ENCODE results near the gene ANKRD40. TPM values are rescaled to one million over a fixed set of nuclear protein-coding genes. Genes with fewer than 3 reads are reported as not detected.

The ANKRD40 gene
- total RNA-seq, 2 experiments from 2014 or later = 31.1 to 34.2 TPM

- Mint-ChIP-seq H3K27ac (no peak overlapping the region), H3K36me3 (ENCODE audit: low read depth) (no peaks in the 10 kb centered on the region), H3K27me3 (no peaks in the 10 kb centered on the region), H3K9me3 (no peaks in the 10 kb centered on the region), H3K4me3 (no peak overlapping the region), H3K4me1 (peaks cover 8% of the 10 kb centered on the region)
- ChIA-PET CTCF (interaction anchor here (0.6 to 1.5 kb wide), 3 partner anchors 37 to 377 kb away, joined by 3 to 4 read pairs (median 3); no protein-coding TSS in a partner anchor), POLR2A (no interaction called here)
- no peak for DNase-seq
Observed at GRCh38 chr17:50667259-50668024, 40.3 kb downstream of the ANKRD40 start.

- no peak for DNase-seq
- Mint-ChIP-seq H3K27ac (no peak overlapping the region), H3K9me3 (no peaks in the 10 kb centered on the region), H3K4me3 (no peak overlapping the region), H3K4me1 (peaks cover 18% of the 10 kb centered on the region), H3K36me3 (ENCODE audit: low read depth) (no peaks in the 10 kb centered on the region), H3K27me3 (no peaks in the 10 kb centered on the region)
- ChIA-PET POLR2A (no interaction called here), CTCF (interaction anchor here (0.7 to 1.3 kb wide), 3 partner anchors 12 to 41 kb away, joined by 3 read pairs; no protein-coding TSS in a partner anchor)
Observed at GRCh38 chr17:50666316-50666715, 41.4 kb downstream of the ANKRD40 start.

GRCh38 chr17:50665838-50666237 is 41.9 kb downstream of the ANKRD40 start:
- POLR2A ChIA-PET = no interaction called here
- Mint-ChIP-seq H3K27ac (no peak overlapping the region), H3K4me3 (no peak overlapping the region), H3K27me3 (no peaks in the 10 kb centered on the region), H3K4me1 (peaks cover 22% of the 10 kb centered on the region), H3K36me3 (ENCODE audit: low read depth) (no peaks in the 10 kb centered on the region), H3K9me3 (no peaks in the 10 kb centered on the region)
- CTCF ChIA-PET = interaction anchor here (0.7 to 1.1 kb wide), 2 partner anchors 12 to 29 kb away, joined by 3 read pairs; no protein-coding TSS in a partner anchor
- no peak for DNase-seq

DNA sequence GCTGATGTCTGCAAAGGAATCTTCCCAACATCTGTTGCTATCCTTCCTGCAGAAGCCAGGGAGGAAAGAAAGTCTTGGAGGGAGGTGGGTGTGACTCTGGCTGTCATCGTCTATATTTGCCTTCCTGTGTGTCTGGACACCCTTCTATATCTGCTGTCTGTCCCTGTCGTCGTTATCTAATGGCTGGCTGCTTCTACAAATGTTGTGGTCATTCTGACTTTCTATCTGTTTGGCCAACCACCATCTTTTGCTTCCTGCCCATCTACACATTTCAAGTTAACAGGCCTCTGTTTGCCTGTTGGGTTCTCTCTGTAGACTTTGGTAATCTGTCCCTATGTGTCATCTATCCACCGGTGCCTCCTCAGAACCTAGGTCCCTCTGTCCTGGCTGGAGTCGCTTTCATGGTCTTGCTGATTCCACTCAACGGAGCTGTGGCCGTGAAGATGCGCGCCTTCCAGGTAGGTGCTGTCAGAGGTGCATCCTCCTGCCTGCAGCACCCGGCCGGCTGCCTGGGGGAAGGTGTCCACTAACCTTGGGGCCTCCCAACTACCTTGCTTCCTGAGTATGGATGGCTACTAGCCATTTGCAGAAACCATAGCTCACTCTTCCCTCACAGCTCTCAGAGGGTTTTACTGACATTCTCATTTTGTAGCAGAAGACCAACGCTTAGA is 42.8 kb downstream of the ANKRD40 start:
- Mint-ChIP-seq H3K27ac (no peak overlapping the region), H3K27me3 (no peaks in the 10 kb centered on the region), H3K4me1 (peaks cover 27% of the 10 kb centered on the region), H3K4me3 (no peak overlapping the region), H3K9me3 (no peaks in the 10 kb centered on the region), H3K36me3 (ENCODE audit: low read depth) (no peaks in the 10 kb centered on the region)
- CTCF ChIA-PET = no interaction called here
- POLR2A ChIA-PET = no interaction called here
- no peak for DNase-seq

DNA sequence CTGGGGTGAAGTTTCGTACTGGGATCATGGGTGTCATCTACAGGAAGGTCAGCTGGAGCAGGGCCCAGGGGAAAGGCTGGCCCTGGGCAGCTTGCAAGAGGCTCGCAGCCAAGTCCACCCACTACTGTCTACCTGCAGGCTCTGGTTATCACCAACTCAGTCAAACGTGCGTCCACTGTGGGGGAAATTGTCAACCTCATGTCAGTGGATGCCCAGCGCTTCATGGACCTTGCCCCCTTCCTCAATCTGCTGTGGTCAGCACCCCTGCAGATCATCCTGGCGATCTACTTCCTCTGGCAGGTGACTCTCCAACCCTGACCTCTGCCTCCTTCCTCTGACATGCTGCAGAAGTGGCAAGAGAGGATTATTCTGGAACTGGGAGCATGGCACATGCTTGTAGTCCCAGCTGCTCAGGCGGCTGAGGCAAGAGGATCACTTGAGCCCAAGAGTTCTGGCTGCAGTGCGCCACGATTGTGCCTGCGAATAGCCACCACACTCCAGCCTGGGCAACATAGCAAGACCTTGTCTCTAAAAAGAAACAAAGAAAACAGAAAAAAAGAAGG is 43.8 kb downstream of the ANKRD40 start:
- POLR2A ChIA-PET = no interaction called here
- CTCF ChIA-PET = no interaction called here
- H3K27me3 Mint-ChIP-seq = no peaks in the 10 kb centered on the region
- no peak overlapping the region for H3K4me3 Mint-ChIP-seq
- no peak for DNase-seq
- peaks cover 27% of the 10 kb centered on the region for H3K4me1 Mint-ChIP-seq
- no peaks in the 10 kb centered on the region for H3K36me3 Mint-ChIP-seq (ENCODE audit: low read depth)
- no peaks in the 10 kb centered on the region for H3K9me3 Mint-ChIP-seq
- no peak overlapping the region for H3K27ac Mint-ChIP-seq

- H3K4me3 Mint-ChIP-seq = no peak overlapping the region
- H3K27ac Mint-ChIP-seq = no peak overlapping the region
Observed at GRCh38 chr17:50662632-50663225, 45.0 kb downstream of the ANKRD40 start.

GRCh38 chr17:50661795-50662391 is 45.8 kb downstream of the ANKRD40 start:
- Mint-ChIP-seq H3K36me3 (ENCODE audit: low read depth) (no peaks in the 10 kb centered on the region), H3K4me1 (peaks cover 24% of the 10 kb centered on the region), H3K4me3 (no peak overlapping the region), H3K9me3 (no peaks in the 10 kb centered on the region), H3K27me3 (no peaks in the 10 kb centered on the region), H3K27ac (peak overlapping the region; percentile 88)
- ChIA-PET CTCF (interaction anchor here (0.7 to 2.1 kb wide), 6 partner anchors 9 to 265 kb away, joined by 3 to 6 read pairs (median 4); partner anchors contain the start of gene LRRC59), POLR2A (no interaction called here)
- DNase-seq = peak; percentile 47

More at GRCh38 chr17:50662632-50663225, 45.0 kb downstream of the ANKRD40 start:
- H3K36me3 Mint-ChIP-seq (ENCODE audit: low read depth) = no peaks in the 10 kb centered on the region
- DNase-seq = no peak
- POLR2A ChIA-PET = no interaction called here
- peaks cover 24% of the 10 kb centered on the region for H3K4me1 Mint-ChIP-seq
- no peaks in the 10 kb centered on the region for H3K9me3 Mint-ChIP-seq
- no peaks in the 10 kb centered on the region for H3K27me3 Mint-ChIP-seq
- CTCF ChIA-PET = interaction anchor here (0.7 to 0.8 kb wide), 2 partner anchors 12 to 92 kb away, joined by 3 read pairs; no protein-coding TSS in a partner anchor

- no peaks in the 10 kb centered on the region for H3K27me3 Mint-ChIP-seq
- DNase-seq = no peak
- H3K27ac Mint-ChIP-seq = peak overlapping the region; percentile 88
- no peaks in the 10 kb centered on the region for H3K36me3 Mint-ChIP-seq (ENCODE audit: low read depth)
- CTCF ChIA-PET = interaction anchor here (0.9 to 2.1 kb wide), 6 partner anchors 9 to 264 kb away, joined by 3 to 6 read pairs (median 4); partner anchors contain the start of gene LRRC59
- no peak overlapping the region for H3K4me3 Mint-ChIP-seq
- no peaks in the 10 kb centered on the region for H3K9me3 Mint-ChIP-seq
- peaks cover 24% of the 10 kb centered on the region for H3K4me1 Mint-ChIP-seq
- POLR2A ChIA-PET = no interaction called here
Observed at GRCh38 chr17:50661348-50661747, 46.4 kb downstream of the ANKRD40 start.

DNA sequence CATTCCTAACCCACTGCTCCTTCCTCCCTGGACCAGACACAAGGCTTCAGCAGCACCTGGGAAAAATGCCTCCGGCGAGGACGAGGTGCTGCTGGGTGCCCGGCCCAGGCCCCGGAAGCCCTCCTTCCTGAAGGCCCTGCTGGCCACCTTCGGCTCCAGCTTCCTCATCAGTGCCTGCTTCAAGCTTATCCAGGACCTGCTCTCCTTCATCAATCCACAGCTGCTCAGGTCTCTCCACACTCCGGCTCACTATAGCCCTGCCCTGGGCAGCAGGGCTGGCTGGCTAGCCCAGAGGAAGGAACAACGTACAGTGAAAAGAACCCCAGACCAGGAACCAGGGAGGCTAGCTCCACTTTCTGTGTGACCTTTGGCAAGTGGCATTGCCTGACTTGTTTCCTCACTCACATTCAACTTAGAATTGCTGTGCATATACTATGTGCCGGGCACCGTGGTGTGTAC is 46.8 kb downstream of the ANKRD40 start:
- POLR2A ChIA-PET = no interaction called here
- DNase-seq = no peak
- no peaks in the 10 kb centered on the region for H3K27me3 Mint-ChIP-seq
- peak overlapping the region; percentile 71 for H3K27ac Mint-ChIP-seq
- H3K4me3 Mint-ChIP-seq = no peak overlapping the region
- peaks cover 24% of the 10 kb centered on the region for H3K4me1 Mint-ChIP-seq
- H3K9me3 Mint-ChIP-seq = no peaks in the 10 kb centered on the region
- CTCF ChIA-PET = interaction anchor here (0.6 to 2.1 kb wide), 9 partner anchors 10 to 264 kb away, joined by 3 to 6 read pairs (median 4); partner anchors contain the start of gene LRRC59
- H3K36me3 Mint-ChIP-seq (ENCODE audit: low read depth) = no peaks in the 10 kb centered on the region

DNA sequence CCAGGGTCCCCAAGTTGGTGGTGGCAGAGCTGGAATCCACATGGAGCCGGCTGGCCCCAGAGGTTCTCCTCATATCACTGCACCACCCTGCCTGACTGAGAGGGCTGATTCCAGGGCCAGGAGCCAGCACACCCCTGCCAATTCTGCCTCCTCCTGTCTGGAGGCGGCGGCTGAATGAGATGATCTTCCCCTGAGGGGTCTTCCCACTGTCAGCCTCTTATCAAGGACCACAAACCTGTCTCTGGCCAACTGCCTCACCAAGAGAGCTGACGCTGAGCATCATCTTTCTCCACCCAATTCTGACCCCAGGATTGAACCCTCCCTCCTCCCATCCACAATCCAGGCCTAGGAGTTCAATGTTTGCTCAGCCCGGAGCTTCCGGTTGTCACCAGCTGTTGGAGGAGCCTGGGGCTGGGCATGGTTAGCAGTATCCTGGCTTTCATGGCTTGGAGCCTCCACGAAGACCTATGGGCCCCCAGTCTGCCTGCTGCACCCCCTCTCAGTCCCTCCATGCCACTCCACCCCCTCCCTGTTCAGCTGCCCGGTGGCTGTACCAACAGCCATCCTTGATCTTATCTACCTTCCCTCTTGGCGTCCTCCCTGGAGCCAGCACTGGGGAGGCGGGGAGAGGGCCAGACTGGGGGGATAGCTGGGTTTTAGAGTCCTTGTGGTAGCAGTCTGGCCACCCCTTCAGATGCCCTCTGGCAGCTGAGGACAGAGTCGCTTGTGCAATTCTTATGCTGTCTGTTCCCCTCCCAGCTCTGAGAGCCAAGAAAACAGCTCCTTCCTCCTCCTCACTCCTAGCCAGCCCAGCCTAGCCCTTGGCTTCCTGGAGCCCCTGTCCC is 47.5 kb downstream of the ANKRD40 start:
- CTCF ChIA-PET = interaction anchor here (0.6 to 2.1 kb wide), 9 partner anchors 9 to 327 kb away, joined by 3 to 6 read pairs (median 4); partner anchors contain the start of gene LRRC59

GRCh38 chr17:50659179-50659578 is 48.5 kb downstream of the ANKRD40 start:
- Mint-ChIP-seq H3K4me3 (no peak overlapping the region), H3K9me3 (no peaks in the 10 kb centered on the region), H3K27me3 (no peaks in the 10 kb centered on the region), H3K27ac (no peak overlapping the region), H3K36me3 (ENCODE audit: low read depth) (no peaks in the 10 kb centered on the region), H3K4me1 (peaks cover 24% of the 10 kb centered on the region)
- ChIA-PET CTCF (interaction anchor here (0.6 to 2.0 kb wide), 3 partner anchors 8 to 328 kb away, joined by 3 to 5 read pairs (median 4); no protein-coding TSS in a partner anchor), POLR2A (no interaction called here)
- no peak for DNase-seq

More for the DNA sequence above, 47.5 kb downstream of the ANKRD40 start:
- no peaks in the 10 kb centered on the region for H3K9me3 Mint-ChIP-seq
- H3K4me1 Mint-ChIP-seq = peaks cover 24% of the 10 kb centered on the region
- no peak overlapping the region for H3K4me3 Mint-ChIP-seq
- no peaks in the 10 kb centered on the region for H3K27me3 Mint-ChIP-seq
- no peaks in the 10 kb centered on the region for H3K36me3 Mint-ChIP-seq (ENCODE audit: low read depth)
- POLR2A ChIA-PET = no interaction called here
- peak overlapping the region; percentile 71 for H3K27ac Mint-ChIP-seq
- DNase-seq = no peak
